SK-N-SH (cell line): ENCODE results near the gene SMCO2. TPM values are rescaled to one million over a fixed set of nuclear protein-coding genes. Genes with fewer than 3 reads are reported as not detected.
A peak's percentile ranks its signal among the peaks of the same experiment; 100 is the strongest.

Experiments used
- CTCF ChIA-PET: fragments of 300-600, 350-600 bp; formaldehyde crosslinking; extraction: SDS; loops from one replicate; lab custom pipeline; 2021; lab: Yijun Ruan, JAX
- POLR2A ChIA-PET: fragments of 350-600 bp; sonication (Branson Sonifier 250); formaldehyde crosslinking; extraction: SDS; loops from one replicate; lab custom pipeline; 2020; ENCODE audit warnings: antibody characterized with exemption, inconsistent platforms; lab: Yijun Ruan, JAX
- DNase-seq: peaks from one replicate; pipeline ENCODE4 v3.0.0; 2012
- H2AFZ ChIP-seq: fragments of 200-600 bp; sonication (generic); 2 replicates; pipeline ENCODE4 v1.8.1; 2016; ENCODE audit warnings: antibody characterized with exemption, mild to moderate bottlenecking, low read depth
- H3F3A ChIP-seq: fragments of 200-600 bp; sonication (generic); replicated peaks from 2 replicates; pipeline ENCODE3; 2016; ENCODE audit warnings: antibody characterized with exemption, mild to moderate bottlenecking; ENCODE audit not compliant: insufficient read depth
- H3K27ac ChIP-seq, 2 experiments: fragments of 200-500 bp in 1 of 2; fragments of 200-600 bp in 1 of 2; sonication (Bioruptor generic) in 1 of 2; sonication (generic), shearing (Covaris generic) in 1 of 2; 2 replicates each; pipeline versions ENCODE4 v1.5.1 to v1.6.1; 2014 to 2016; ENCODE audit warnings: low read depth in 2 of 2, inconsistent platforms in 1 of 2, low read length in 1 of 2, mild to moderate bottlenecking in 1 of 2, mixed read lengths in 1 of 2
- H3K27me3 ChIP-seq: fragments of 200-600 bp; sonication (generic), shearing (Covaris generic); 2 replicates; pipeline ENCODE4 v1.6.1; 2016; ENCODE audit warnings: mixed run types; ENCODE audit not compliant: insufficient read depth
- H3K36me3 ChIP-seq, 2 experiments: fragments of 200-500 bp in 1 of 2; fragments of 200-600 bp in 1 of 2; sonication (Bioruptor generic) in 1 of 2; sonication (generic) in 1 of 2; replicated peaks in 1 of 2; 2 replicates each; pipeline versions ENCODE3 to v1.5.1; 2014 to 2016; ENCODE audit warnings: low read length in 1 of 2, mild to moderate bottlenecking in 1 of 2; ENCODE audit not compliant: insufficient read depth in 2 of 2, control insufficient read depth in 1 of 2
- H3K4me1 ChIP-seq, 2 experiments: fragments of 200-500 bp in 1 of 2; fragments of 200-600 bp in 1 of 2; sonication (Bioruptor generic) in 1 of 2; sonication (generic), shearing (Covaris generic) in 1 of 2; 2 replicates each; pipeline versions ENCODE4 v1.5.1 to v1.6.1; 2014 to 2016; ENCODE audit warnings: low read depth in 1 of 2, low read length in 1 of 2, mixed run types in 1 of 2; ENCODE audit not compliant: insufficient read depth in 2 of 2, control insufficient read depth in 1 of 2
- H3K4me2 ChIP-seq: fragments of 200-600 bp; sonication (generic), shearing (Covaris generic); 2 replicates; pipeline ENCODE4 v1.6.1; 2017; ENCODE audit warnings: mixed run types
- H3K4me3 ChIP-seq, 2 experiments: fragments of 200-500 bp in 1 of 2; fragments of 200-600 bp in 1 of 2; sonication (Bioruptor generic) in 1 of 2; sonication (generic), shearing (Covaris generic) in 1 of 2; 2 replicates each; pipeline versions ENCODE4 v1.5.1 to v1.8.1; 2014 to 2016; ENCODE audit warnings: low read depth in 2 of 2, inconsistent platforms in 1 of 2, low read length in 1 of 2, mild to moderate bottlenecking in 1 of 2, mixed read lengths in 1 of 2, moderate library complexity in 1 of 2
- H3K79me2 ChIP-seq: fragments of 200-600 bp; sonication (generic); 2 replicates; pipeline ENCODE4 v1.8.1; 2017; ENCODE audit warnings: mild to moderate bottlenecking; ENCODE audit not compliant: insufficient read depth
- H3K9ac ChIP-seq: fragments of 200-600 bp; sonication (generic); 2 replicates; pipeline ENCODE4 v1.6.1; 2017; ENCODE audit warnings: mixed run types
- H3K9me2 ChIP-seq: fragments of 200-600 bp; sonication (generic); 2 replicates; pipeline ENCODE4 v1.6.1; 2017; ENCODE audit warnings: mixed run types
- H3K9me3 ChIP-seq: fragments of 200-600 bp; sonication (generic); 2 replicates; pipeline ENCODE4 v1.6.1; 2017; ENCODE audit warnings: mixed run types, mild to moderate bottlenecking, moderate library complexity
- H4K20me1 ChIP-seq: fragments of 200-600 bp; sonication (generic); 2 replicates; pipeline ENCODE4 v1.6.1; 2017; ENCODE audit warnings: mild to moderate bottlenecking, mixed run types; ENCODE audit not compliant: insufficient read depth
- EP300 ChIP-seq, 2 experiments: IDR thresholded peaks; 2 replicates each; pipeline versions ENCODE4 v1.4.0 to v1.6.1; 2012; ENCODE audit warnings: borderline replicate concordance in 1 of 2, low read depth in 1 of 2, low read length in 1 of 2
- EZH2phosphoT487 ChIP-seq: fragments of 200-600 bp; sonication (generic); IDR thresholded peaks from 2 replicates; pipeline ENCODE4 v1.6.1; 2017; ENCODE audit warnings: low read depth, mixed run types, mild to moderate bottlenecking, antibody characterized with exemption, moderate library complexity, borderline replicate concordance
- FOSL2 ChIP-seq: IDR thresholded peaks from 2 replicates; pipeline ENCODE4 v1.4.0; 2012; ENCODE audit warnings: low read depth, mild to moderate bottlenecking, moderate library complexity, borderline replicate concordance
- NFIC ChIP-seq: IDR thresholded peaks from 2 replicates; pipeline ENCODE4 v1.4.0; 2012; ENCODE audit warnings: borderline replicate concordance
- POLR2AphosphoS5 ChIP-seq: IDR thresholded peaks from 2 replicates; pipeline ENCODE4 v1.6.1; 2012; ENCODE audit warnings: low read depth, low read length
- RCOR1 ChIP-seq: fragments of 150-350 bp; IDR thresholded peaks from 2 replicates; pipeline ENCODE4 v1.6.1; 2017; ENCODE audit warnings: antibody characterized with exemption, low read length
- TCF12 ChIP-seq: IDR thresholded peaks from 2 replicates; pipeline ENCODE4 v1.4.0; 2012
- YY1 ChIP-seq: IDR thresholded peaks from 2 replicates; pipeline ENCODE4 v1.4.0; 2012; ENCODE audit warnings: low read depth, mild to moderate bottlenecking
- WGBS: methylation state at CpG from one replicate; pipeline ENCODE4 v1.1.6; 2017; ENCODE audit warnings: low lambda C conversion rate; 5-methylcytosine and 5-hydroxymethylcytosine counted together
- polyA plus RNA-seq, 3 experiments: library from polyadenylated mRNA; depleted of rRNA; stranded (reverse); fragments of >200 nt; gene quantifications; 2 replicates each; pipeline ENCODE4 v1.2.3, GENCODE V29; 2012
- TF ChIP-seq, protein P1 (sequence below): fragments of 200-600 bp; sonication (generic); IDR thresholded peaks from 2 replicates; pipeline ENCODE4 v1.6.1; 2017; ENCODE audit warnings: antibody characterized with exemption, mild to moderate bottlenecking, moderate library complexity
- TF ChIP-seq, protein P2 (sequence below): IDR thresholded peaks from 2 replicates; pipeline ENCODE4; 2012

The SMCO2 gene
- polyA plus RNA-seq, 1 of the 3 experiments (the other 2 are of a cell fraction): 0.21 TPM

- H3K9me3 ChIP-seq: no peaks in the 10 kb centered on the region
- no peak overlapping the region for H3K4me3 ChIP-seq
- peaks cover 10 to 44% of the 10 kb centered on the region in 2 experiments for H3K36me3 ChIP-seq
- peaks cover 10% of the 10 kb centered on the region for H3F3A ChIP-seq
- H3K4me2 ChIP-seq: no peak overlapping the region
- H3K79me2 ChIP-seq: peaks cover 100% of the 10 kb centered on the region
- H3K27me3 ChIP-seq: no peaks in the 10 kb centered on the region
- ChIA-PET CTCF (interaction anchor here (1.0 kb wide), 1 partner anchor 121 kb away, joined by 3 read pairs; no protein-coding TSS in a partner anchor), POLR2A (no interaction called here)
- H3K4me1 ChIP-seq: peaks cover 2 to 10% of the 10 kb centered on the region in 2 experiments; a peak in 3 of 4 replicates
- H3K27ac ChIP-seq: no peak overlapping the region
- WGBS: 92% methylated on average over 4 of the region's 4 CpGs
- H2AFZ ChIP-seq: no peak overlapping the region
- TF ChIP-seq FOSL2: no peak
- no peak for TF ChIP-seq EP300 (IDR thresholded peaks at IDR 0.05; ENCODE audit: borderline replicate concordance in 1 of 2, low read depth in 1 of 2, low read length in 1 of 2)
- TF ChIP-seq RCOR1: no peak
- DNase-seq: no peak
- H3K9ac ChIP-seq: no peak overlapping the region
- no peaks in the 10 kb centered on the region for H3K9me2 ChIP-seq
- H4K20me1 ChIP-seq: peaks cover 86% of the 10 kb centered on the region
Measured at GRCh38 chr12:27531896-27532295, 85.4 kb downstream of the SMCO2 start.

- no peaks in the 10 kb centered on the region for H3K9me2 ChIP-seq
- H4K20me1 ChIP-seq: peaks cover 94% of the 10 kb centered on the region
- H3K4me2 ChIP-seq: no peak overlapping the region
- H3K4me3 ChIP-seq: no peak overlapping the region
- DNase-seq: no peak
- no peak overlapping the region for H2AFZ ChIP-seq
- no peaks in the 10 kb centered on the region for H3K9me3 ChIP-seq
- no peaks in the 10 kb centered on the region for H3K27me3 ChIP-seq
- H3K79me2 ChIP-seq: peaks cover 100% of the 10 kb centered on the region
- peaks cover 2 to 17% of the 10 kb centered on the region in 2 experiments; a peak in 3 of 4 replicates for H3K4me1 ChIP-seq
- peaks cover 10% of the 10 kb centered on the region for H3F3A ChIP-seq
- POLR2A ChIA-PET: no interaction called here
- TF ChIP-seq YY1 (no peak), NFIC (no peak), EZH2phosphoT487 (no peak), POLR2AphosphoS5 (no peak), TCF12 (peak; percentile 46), EP300 (IDR thresholded peaks at IDR 0.05; ENCODE audit: borderline replicate concordance in 1 of 2, low read depth in 1 of 2, low read length in 1 of 2) (no peak)
- TF ChIP-seq, protein P1, sequence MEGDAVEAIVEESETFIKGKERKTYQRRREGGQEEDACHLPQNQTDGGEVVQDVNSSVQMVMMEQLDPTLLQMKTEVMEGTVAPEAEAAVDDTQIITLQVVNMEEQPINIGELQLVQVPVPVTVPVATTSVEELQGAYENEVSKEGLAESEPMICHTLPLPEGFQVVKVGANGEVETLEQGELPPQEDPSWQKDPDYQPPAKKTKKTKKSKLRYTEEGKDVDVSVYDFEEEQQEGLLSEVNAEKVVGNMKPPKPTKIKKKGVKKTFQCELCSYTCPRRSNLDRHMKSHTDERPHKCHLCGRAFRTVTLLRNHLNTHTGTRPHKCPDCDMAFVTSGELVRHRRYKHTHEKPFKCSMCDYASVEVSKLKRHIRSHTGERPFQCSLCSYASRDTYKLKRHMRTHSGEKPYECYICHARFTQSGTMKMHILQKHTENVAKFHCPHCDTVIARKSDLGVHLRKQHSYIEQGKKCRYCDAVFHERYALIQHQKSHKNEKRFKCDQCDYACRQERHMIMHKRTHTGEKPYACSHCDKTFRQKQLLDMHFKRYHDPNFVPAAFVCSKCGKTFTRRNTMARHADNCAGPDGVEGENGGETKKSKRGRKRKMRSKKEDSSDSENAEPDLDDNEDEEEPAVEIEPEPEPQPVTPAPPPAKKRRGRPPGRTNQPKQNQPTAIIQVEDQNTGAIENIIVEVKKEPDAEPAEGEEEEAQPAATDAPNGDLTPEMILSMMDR: no peak
- TF ChIP-seq, protein P2, sequence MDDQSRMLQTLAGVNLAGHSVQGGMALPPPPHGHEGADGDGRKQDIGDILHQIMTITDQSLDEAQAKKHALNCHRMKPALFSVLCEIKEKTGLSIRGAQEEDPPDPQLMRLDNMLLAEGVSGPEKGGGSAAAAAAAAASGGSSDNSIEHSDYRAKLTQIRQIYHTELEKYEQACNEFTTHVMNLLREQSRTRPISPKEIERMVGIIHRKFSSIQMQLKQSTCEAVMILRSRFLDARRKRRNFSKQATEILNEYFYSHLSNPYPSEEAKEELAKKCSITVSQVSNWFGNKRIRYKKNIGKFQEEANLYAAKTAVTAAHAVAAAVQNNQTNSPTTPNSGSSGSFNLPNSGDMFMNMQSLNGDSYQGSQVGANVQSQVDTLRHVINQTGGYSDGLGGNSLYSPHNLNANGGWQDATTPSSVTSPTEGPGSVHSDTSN: peak; percentile 45
- no peak overlapping the region for H3K9ac ChIP-seq
- H3K36me3 ChIP-seq: peaks cover 12 to 48% of the 10 kb centered on the region in 2 experiments
- H3K27ac ChIP-seq: peak overlapping the region in 1 of 2 experiments; percentile 48; a peak in 2 of 4 replicates
- WGBS: 87% methylated on average over 6 of the region's 6 CpGs
- CTCF ChIA-PET: no interaction called here
Measured at GRCh38 chr12:27534060-27534764, 87.7 kb downstream of the SMCO2 start.
